Measurements from ENCODE around the gene EFNA4.
"Not testable (repeated sequence)": the region's sequence is repeated elsewhere in the genome, so short reads cannot be mapped to it uniquely, and the experiment has no call there.

Gene EFNA4

DNA sequence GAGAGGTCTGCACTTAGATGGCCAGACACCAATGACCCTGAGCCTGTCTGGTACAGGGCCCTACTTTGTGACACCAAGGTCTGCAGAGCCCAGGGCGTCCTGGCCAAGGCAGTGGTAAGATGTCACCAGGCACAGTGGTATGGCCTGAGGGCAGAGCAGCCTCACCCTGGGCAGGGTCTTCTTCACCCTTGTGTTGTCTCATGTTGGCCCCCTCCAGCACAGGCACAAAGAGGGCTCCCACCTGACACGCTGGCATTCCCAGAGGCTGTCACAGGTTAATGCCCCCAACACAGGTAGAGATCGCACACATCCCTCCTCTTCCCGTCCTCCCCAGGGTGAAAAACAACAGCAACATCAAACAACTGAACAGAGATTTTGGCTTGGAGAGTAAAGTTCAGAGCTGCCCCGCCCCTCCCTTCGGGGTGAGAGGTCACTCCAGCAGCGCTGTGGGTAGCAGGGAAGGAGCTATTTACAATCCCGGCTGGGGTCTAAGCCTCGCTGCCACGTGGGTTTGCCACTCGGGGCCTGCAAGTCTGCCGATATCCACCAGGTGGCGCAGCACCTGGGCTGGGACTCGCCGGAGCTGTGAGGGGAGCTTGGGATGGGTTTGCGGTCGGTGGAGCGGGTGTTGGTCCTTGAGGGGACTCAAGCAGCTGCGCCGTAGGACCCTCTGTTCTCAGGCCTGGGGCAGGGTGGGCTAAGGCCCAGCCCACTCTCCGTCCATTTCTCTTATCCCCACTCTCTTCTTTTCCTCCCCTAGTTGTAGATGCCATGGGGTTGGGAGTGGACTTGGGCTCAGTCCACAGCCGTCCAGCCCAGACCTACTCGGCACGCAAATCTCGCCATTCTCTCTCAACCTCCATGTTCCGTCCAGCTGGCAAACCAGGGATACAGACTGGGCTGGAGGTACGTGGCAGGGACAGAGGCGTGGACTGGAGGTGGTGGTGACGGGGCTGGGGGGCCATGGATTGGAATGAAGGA is 27.8 kb downstream of the EFNA4 start:
- no peak for DNase-seq

DNA sequence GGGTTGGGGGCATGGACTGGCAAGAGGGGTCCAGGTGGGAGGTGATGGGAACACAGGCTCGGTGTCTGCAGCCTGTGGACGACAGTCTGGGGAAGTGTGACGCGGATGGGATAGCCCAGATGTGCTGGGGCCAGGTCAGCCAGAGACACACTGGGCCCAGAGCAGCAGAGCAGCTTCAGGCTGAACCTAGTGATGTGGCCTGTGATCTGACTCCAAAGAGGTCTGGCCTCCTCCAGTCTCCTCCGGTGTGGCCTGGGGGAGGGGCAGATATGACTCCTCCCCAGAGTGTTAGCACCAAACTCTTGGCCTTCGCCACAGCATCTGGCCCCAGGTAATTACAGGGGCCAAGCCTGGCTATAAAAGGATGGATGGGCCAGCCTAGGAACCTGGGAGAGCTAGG is 28.6 kb downstream of the EFNA4 start:
- DNase-seq: no peak

DNA sequence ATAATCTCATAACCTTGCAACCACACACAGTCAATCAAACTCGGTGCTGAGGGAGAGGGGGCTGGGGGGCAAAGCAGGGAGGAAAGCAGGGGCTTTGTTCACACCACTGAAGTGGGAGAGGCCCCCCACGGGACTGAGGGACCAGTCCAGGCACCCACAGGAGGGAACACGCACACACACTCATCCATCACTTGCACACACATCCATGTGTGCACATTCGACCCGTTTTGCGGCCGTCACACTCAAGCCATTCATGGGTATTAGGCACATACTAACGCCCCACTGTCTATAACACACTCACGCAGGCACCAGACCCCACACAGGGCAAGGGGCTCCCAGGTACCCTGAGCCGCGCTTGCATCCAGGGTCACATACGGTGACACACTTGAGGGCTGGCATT is 29.1 kb downstream of the EFNA4 start:
- no peak for DNase-seq

DNA sequence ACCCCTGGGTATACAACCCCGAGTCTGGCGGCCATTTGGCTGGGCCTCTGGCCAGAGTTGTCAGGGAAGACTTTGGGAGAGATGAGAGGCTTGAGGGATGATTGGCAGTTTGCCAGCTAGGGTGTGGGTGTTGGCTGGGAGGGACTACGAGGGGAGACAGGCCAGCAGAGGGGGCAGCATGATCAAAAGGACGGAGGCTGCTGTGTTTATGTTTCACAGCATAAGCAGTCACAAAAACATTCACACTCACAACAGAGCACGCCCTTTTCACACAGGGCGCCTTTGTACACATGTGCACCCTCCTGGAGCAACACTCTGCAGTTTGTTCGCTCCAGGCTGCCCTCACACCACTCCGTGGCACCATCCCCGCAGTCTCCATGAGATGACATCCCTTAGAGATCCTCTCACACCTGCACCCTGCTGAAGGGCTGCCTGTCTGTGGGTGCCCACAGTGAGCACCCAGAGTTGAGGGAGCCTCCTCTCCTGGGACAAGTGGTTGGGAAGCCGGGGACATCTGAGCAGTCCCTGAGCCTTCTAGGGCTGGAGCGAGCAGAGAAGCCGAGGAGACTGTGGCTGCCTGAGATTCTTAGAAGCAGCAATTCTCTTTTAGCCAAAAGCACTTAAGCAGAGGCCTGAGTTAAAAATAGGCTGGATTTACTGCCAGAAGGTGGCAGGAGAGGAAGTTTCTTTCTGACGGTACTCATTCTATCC is 30.5 kb downstream of the EFNA4 start:
- DNase-seq: no peak

DNA sequence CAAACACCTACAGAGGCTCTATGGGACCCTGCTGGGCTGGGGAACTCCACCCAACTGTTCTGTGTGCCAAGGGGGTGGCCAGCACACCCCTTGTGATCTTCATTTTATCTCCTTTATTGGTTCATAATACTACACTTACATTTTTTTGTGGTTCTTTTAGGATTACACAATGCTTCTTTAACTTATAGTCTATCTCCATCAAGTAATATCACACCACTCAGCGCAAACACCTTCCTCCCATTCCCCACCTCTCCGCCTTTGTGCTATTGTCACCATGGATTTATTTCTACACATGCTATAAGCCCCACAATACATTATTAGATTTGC is 31.0 kb downstream of the EFNA4 start:
- DNase-seq: no peak

DNA sequence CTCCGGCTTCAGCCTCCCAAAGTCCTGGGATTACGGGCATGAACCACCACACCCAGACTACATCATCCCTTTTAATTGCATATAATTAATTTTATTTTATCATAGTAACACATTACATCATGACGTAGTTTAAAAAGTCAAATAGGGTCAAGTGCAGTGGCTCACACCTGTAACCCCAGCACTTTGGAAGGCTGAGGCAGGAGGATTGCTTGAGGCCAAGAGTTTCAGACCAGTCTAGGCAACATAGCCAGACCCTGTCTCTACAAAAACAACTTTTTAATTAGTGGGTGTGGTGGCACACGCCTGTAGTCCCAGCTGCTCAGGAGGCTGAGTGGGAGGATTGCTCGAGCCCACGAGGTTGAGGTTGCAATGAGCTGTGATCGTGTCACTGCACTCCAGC is 35.8 kb downstream of the EFNA4 start:
- DNase-seq: no peak

DNA sequence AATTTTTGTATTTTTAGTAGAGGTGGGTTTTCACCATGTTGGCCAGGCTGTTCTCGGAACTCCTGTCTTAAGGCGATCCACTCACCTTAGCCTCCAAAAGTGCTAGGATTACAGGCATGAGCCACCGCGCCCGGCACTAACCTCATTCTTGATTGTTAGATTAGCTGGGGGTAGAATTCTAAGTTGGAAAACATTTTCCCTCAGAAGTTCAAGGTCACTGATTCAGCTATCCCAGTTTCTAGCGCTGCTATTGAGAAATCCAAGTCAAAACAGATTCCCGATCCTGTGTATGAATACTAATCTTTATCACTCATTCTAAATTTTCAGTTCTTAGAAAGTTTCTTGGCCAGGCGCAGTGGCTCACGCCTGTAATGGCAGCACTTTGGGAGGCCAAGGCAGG is 39.8 kb downstream of the EFNA4 start:
- DNase-seq: no peak

DNA sequence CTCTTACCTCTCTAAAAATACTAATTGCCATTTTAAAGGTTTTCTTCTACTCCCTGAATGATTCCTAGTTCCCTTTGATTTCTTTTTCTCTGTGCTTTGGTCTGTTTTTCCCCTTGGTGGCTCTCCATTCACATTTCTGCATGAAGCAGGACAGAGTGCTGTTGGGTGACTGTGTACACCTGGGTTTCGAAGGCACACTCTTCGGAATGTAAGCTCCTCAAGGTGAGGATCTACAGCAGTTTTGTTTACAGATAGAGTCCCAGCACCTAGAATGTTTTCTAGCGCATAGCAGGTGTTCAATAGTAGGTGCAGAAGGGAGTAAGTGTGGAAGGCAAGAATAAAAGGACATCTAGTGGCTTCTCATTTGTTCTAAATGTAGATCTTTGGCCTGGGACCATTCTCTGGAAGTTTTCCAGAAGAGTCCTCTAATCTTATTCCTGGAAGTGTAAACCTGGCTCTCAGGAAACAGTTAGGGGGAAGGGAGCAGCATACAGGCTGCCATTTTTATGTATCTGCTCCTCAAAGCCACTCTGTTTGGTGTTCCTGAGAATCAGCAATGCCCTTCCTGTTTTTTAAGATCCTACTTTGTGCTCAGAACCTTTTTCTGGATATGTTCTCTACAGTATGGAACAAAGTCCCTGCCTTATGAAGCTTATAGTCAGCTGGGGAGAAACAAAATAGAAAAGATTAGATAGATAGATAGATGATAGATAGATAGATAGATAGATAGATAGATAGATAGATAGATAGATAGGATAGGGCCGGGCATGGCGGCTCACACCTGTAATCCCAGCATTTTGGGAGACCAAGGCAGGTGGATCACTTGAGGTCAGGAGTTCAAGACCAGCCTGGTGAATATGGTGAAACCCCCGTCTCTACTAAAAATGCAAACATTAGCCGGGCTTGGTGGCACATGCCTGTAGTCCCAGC is 41.3 kb downstream of the EFNA4 start:
- DNase-seq: no peak

DNA sequence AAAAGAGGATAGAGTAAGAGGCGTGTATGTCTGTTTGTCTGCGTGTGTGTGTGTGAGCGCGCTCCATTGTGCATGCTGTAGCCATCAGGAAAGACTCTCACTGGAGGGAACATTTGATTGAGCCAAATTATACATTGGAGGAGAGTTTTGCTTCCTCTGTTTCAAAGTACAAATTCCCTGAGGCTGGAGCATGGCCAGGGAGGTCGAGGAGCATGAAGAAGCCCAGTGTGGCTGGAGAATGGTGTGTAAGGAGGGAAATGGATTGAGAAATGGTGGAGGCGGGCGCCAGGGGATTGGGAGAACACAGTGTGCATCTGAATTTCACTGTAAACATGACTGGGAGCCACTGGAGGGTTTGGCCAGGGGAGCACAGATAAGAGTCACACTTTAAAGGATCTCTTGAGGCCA is 42.1 kb downstream of the EFNA4 start:
- DNase-seq: no peak

DNA sequence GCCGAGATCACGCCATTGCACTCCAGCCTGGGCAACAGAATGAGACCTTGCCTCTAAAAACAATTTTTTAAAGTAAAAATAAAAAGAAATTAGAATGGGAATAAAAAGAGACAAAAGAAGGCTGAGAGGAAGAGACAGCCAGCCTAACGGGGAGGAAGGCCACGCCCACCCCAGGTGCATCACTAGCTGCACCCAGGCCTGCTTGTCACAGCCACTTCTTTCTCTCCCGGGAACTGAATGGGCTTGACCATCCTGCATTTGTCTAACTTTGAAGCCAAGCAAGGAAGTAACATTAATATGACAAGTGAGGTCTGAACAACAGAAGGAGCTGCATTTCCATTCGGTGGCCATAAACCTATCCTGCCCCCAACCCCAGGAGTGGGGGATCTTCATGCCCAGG is 43.3 kb downstream of the EFNA4 start:
- no peak for DNase-seq

DNA sequence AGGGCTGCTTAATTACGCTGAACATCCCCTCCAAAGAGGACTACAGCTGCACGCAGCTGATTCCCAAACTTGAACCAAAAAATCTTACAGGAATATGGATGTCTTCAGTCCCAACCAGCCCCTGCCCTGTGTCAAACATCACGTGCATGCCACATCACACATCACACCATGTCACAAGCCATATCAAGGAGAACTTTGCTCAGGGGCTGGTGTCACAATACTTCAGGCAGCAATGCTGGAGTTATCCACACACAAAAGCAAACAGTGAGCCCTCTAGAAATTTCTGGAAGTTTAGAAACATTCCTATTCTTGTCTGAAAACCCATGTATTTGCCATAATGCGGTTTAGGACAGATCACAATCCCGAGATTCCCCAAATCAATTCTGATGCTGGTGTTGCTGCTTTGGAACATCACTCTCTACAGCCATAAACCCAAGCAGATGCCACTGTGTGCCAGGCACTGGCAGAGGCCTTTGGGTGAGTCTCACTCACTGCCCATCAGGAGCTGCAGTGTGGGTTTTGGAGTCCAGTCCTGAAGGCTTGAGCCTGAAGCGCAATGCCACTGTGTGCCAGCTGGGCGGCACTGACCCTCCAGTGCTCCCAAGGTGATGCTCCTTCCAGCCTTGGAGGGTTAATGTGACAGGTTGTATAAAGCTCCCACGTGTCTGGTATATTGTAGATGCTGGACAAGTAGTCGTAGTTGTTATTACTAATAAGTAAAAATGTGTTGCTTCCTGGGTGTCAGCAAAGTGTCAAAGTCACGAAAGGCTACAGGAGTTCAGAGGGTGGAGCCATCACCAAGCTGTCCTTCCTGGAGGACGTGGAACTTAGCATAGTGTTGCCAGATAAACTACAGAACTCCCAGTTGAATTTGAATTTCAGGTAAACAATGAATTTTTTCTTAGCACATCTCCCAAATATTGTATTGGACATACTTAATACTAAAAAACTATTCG is 44.0 kb downstream of the EFNA4 start:
- no peak for DNase-seq

DNA sequence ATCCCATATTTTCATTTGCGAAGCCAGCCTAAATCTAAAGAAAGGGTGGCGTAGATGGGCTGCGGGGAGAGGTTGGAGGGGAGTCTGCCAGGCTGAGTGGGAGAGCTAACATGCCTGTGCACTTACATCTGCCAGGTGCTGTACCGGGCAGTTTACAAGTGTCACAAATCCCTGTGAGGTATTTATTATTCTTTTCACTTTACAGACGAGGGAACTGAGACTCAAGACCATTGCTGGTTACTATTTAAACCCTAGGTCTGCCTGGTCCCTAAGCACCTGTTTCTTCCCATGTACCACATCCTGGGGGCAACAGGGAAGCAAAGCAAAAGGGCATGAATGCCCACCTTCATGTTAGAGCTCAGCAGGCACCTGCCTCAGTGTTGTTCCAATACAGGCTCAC is 44.8 kb downstream of the EFNA4 start:
- no peak for DNase-seq

DNA sequence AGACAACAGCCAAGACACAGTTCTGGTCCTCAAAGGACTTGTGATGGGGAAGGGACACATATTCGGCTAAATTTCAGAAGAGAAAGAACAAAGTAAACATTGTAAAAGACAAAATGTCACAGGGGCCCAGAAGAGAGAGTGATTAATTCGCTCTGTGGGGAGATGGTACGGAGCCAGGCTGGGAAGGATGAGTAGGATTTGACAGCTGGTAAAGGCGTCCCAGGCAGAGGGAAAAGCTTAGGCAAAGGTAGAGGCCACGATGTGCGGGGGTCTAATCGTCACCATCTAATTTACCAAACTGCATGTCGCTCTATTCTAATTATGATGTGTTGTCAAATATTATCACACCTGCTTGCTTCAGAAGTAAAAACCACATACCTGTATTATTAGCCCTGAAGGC is 46.8 kb downstream of the EFNA4 start:
- DNase-seq: no peak

DNA sequence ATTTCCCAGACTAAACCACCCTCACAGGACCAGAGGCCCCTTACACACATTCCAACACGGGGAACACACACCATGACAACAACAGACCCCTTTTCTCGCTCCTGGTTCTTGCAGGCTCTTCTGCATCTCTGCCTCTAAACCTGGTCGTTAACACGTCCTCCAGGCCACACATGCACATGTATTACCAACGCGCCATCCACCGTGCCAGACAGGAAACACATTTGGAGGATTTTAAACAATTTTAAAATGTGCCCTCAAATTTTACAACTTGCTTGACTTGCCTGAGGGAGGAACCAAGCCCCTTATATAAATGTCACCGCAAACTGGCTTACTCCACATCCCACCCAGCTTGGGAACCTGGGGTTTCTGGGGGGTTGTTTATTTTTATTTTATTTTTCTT is 47.3 kb downstream of the EFNA4 start:
- no peak for DNase-seq

DNA sequence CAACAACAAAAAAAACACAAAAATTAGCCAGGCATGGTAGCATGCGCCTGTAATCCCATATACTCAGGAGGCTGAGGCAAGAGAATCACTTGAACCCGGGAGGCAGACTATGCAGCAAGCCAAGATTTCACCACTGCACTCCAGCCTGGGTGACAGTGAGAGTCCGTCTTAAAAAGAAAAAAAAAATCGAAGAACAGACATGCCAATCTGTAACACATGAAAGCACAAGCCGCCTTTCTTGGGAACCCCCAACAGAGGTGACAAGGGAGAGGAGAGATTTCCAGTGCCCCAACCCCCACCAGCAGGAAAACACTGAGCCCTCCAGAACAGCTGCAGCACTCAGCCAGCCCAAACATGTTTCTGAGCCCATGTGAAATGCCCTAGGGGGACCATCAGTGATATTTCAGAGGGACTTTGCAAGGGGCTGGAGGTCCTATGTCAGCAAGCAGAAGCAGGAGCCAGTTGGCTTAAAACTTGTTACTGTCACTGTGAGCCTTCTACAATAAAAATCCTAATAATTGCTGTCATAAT is 50.0 kb downstream of the EFNA4 start:
- DNase-seq: no peak

DNA sequence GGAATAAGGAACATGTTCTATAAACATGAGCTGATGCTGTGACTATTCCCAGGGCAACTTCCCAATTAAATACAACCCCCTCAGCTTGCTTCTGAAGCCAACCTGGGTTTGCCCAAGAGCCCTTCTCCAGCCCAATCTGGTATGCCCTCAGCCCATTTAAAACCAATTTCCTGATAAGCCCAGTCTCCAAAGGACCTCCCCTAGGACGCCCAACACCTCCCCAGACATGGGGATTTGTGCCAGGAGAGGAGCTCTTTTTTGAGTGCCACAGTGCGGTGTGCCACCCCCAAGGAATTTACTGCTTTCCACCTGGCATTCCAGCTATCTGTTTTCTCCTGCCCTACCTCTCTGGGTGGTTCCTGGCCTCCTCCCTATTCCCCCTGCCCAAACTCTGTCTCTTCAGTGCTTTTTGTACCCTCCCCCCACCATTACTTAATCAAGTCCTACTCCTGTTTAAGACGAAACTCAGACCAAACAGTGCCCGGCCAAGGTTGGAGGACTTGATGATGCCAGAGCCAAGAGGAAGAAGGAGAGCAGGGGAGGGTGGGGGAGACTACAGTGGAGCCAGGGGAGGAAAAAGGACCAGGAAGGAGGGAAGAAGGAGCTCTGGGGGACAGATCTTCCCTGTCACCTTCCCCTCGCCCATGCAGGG is 52.7 kb downstream of the EFNA4 start:
- DNase-seq: no peak

DNA sequence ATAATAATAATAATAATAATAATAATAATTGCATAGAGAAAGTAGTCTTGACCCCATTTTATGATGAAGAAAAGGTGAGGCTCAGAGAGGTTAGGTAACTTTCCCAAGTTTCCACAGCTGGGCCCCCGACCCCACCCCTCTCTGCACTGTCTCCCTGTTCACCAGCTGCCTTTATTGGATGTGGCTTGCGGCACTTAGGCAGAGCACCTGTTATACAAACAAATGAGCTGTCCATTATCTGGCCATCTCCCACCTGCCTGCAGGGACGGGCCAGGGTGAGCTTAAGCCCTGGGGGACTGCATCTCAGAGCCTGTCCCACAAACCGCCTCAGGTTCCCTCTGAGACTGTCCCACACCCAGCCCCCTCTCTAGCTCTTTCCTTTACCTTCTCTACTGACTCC is 54.1 kb downstream of the EFNA4 start:
- DNase-seq: no peak

DNA sequence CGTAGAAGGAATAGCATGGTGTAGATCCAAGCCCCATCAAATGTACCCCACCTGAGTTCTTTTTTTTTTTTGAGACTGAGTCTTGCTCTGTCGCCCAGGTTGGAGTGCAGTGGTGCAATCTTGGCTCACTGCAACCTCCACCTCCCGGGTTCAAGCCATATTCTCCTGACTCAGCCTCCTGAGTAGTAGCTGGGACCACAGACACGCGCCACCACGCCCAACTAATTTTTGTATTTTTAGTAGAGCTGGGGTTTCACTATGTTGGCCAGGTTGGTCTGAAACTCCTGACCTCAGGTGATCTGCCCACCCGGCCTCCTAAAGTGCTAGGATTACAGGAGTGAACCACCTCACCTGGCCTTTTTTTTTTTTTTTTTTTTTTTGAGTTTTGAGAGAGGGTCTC is 54.5 kb downstream of the EFNA4 start:
- DNase-seq: not testable (repeated sequence)

All from cortex of kidney (tissue), 1 donor.